ENCODE data around the gene ARHGAP26.

Gene ARHGAP26

GRCh38 chr5:143054480-143054941 is 284.3 kb downstream of the ARHGAP26 start:
- TF ChIP-seq, protein P1, sequence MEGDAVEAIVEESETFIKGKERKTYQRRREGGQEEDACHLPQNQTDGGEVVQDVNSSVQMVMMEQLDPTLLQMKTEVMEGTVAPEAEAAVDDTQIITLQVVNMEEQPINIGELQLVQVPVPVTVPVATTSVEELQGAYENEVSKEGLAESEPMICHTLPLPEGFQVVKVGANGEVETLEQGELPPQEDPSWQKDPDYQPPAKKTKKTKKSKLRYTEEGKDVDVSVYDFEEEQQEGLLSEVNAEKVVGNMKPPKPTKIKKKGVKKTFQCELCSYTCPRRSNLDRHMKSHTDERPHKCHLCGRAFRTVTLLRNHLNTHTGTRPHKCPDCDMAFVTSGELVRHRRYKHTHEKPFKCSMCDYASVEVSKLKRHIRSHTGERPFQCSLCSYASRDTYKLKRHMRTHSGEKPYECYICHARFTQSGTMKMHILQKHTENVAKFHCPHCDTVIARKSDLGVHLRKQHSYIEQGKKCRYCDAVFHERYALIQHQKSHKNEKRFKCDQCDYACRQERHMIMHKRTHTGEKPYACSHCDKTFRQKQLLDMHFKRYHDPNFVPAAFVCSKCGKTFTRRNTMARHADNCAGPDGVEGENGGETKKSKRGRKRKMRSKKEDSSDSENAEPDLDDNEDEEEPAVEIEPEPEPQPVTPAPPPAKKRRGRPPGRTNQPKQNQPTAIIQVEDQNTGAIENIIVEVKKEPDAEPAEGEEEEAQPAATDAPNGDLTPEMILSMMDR (IDR thresholded peaks at IDR 0.05), result no peak

- TF ChIP-seq, protein P1 (IDR thresholded peaks at IDR 0.05), result no peak
These were observed 285.6 kb downstream of the ARHGAP26 start for GRCh38 chr5:143055596-143056338.

DNA sequence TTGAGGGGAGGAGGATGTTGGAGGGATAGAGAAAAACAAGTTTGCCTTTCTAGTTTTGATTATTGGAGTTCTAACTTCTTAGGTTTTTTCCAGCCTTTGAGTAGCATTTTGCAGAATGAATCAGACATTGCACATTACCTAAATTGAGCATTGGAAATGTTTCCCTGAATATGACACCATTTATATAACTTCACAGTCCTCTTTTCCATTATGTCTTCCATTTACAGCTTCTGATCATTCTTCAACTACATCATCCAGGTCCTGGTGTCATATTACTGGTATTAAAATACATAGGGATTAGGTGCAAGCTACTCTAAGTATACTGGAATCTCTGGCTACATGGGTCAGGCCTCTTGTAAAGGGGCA is 286.1 kb downstream of the ARHGAP26 start:
- TF ChIP-seq, protein P1 (IDR thresholded peaks at IDR 0.05), result no peak

- TF ChIP-seq, protein P1 (IDR thresholded peaks at IDR 0.05), result no peak
These were observed 286.8 kb downstream of the ARHGAP26 start for GRCh38 chr5:143056792-143057579.

DNA sequence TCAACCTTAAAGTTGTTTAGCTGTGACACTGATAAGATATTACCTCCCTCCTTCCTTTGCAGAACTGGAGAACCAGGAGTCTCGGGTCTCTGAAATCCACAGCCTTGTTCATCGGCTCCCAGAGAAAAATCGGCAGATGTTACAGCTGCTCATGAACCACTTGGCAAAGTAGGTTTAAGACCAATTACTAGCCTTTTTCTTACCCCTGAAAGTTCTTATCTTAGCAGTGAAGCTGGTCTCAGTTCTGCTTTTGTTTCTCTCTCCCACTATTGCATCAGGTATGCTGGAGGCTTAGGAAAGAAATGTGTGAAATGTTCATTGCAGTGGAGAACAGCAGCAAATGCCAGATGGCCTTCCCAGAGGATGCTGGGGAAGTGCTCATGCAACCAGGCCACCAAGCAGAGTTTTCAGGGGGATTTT is 287.4 kb downstream of the ARHGAP26 start:
- TF ChIP-seq, protein P1 (IDR thresholded peaks at IDR 0.05), result no peak

DNA sequence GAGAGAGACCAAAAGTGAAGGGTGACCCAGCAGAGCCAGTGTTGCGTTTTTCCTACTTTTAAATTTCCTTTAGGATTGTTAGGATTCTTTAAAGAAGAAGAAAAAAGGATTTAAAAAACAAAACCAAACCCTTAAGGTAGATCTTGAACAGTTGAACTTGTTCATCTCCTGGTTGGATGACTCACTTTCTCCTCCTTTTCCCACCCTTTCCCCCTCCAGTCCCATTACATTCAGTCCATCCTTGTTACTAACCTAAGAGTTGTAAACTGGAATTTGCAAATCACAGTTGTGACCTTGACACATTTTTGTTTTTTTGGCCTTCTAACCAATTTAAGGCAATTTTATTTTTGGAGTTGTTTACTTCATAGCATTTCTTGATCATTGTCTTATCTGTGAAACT is 289.2 kb downstream of the ARHGAP26 start:
- TF ChIP-seq, protein P1 (IDR thresholded peaks at IDR 0.05), result no peak

GRCh38 chr5:143059976-143060765 is 290.0 kb downstream of the ARHGAP26 start:
- TF ChIP-seq, protein P1 (IDR thresholded peaks at IDR 0.05), result no peak
